NOMO-1 treated with DMSO at 0.1 percent for 48 hours (cell line): ENCODE data around the gene PGAP6.
A peak's percentile ranks its signal among the peaks of the same experiment; 100 is the strongest.
"Not testable (repeated sequence)": the region's sequence is repeated elsewhere in the genome, so short reads cannot be mapped to it uniquely, and the experiment has no call there.

Experiments
- DNase-seq: peaks from one replicate; lab custom pipeline; 2025; ENCODE audit not compliant: unreplicated experiment; lab: John Stamatoyannopoulos, UW

PGAP6 gene

DNA sequence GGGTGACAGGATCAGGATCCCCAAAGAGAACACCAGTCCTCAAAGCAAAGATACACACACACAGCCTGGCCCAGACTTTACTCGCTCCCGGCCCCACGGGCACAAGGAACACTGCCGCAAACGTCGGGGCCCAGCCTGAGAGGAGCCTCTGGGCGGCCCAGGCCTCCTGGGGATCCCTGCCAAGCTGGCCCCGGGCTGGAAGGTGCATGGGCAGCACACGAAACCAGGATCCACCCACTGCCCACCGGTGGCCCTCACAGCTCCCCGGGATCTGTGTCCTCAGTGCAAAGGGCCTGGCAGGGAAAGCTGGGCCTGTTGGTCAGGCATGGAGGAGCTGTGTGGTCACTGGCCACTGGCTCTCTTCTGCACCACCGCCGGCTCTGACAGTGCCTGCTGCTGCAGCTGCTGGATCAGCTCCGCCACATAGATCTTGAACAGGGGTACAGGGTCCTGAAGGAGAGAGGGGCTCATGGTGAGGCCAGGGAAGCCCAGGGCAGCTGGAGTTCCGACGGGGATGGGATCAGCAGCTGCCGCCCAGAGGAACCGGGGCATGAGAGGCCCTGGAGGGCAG, 14.4 kb downstream of the PGAP6 start:
- DNase-seq = no peak

DNA sequence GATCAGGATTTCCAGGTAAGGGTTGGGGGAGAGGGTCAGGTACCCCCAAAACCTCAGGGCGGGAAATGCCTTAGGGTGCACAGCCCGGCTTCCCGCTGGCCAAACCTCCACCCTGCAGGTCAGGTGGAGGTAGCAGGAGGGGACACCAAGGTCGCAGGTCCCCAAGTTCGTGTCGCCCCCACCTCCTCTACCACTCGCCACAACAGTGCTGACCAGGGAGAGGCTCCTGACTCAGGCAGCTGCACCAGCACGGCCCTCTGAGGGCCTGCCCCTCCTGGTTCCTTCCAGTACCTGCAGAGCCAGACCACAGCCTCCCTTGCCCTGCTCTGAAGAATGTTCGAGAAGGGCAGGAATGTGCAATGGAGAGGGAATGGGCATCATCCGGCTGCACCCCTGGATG, 15.3 kb downstream of the PGAP6 start:
- DNase-seq = no peak

DNA sequence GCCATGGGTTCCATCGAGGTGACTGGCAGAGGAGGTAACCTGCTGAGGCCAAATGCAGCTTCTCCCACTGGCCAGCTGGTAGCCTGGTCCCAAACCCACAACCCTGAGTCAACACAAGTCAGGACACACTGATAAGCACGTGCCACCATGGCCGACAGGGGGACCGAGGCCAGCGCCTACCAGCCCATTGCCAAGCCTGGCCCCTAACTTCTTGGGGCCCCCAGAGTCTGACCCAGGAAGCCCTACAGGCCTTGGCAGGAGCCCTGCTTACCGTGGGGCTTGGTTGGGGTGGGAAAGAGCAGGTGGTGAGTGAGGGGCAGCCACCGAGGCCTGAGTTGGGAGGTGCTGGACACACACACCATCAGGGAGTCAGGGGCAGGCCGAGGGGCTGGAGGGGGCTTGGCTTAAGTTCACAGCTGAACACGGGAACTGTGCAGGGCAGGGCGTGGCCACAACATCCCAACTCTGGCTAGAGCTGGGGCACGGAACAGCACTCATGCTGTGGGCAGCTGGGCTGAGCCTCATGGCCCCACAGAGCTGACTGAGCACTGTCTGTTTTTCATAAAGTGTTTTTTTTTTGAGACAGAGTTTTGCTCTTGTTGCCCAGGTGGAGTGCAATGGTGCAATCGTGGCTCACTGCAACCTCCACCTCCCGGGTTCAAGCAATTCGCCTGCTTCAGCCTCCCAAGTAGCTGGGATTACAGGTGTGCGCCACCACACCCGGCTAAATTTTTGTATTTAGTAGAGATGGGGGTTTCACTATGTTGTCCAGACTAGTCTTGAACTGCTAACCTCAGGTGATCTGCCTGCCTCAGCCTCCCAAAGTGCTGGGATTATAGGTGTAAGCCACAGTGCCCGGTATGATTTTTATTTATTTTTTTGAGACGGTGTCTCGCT, 16.9 kb downstream of the PGAP6 start:
- DNase-seq = no peak

DNA sequence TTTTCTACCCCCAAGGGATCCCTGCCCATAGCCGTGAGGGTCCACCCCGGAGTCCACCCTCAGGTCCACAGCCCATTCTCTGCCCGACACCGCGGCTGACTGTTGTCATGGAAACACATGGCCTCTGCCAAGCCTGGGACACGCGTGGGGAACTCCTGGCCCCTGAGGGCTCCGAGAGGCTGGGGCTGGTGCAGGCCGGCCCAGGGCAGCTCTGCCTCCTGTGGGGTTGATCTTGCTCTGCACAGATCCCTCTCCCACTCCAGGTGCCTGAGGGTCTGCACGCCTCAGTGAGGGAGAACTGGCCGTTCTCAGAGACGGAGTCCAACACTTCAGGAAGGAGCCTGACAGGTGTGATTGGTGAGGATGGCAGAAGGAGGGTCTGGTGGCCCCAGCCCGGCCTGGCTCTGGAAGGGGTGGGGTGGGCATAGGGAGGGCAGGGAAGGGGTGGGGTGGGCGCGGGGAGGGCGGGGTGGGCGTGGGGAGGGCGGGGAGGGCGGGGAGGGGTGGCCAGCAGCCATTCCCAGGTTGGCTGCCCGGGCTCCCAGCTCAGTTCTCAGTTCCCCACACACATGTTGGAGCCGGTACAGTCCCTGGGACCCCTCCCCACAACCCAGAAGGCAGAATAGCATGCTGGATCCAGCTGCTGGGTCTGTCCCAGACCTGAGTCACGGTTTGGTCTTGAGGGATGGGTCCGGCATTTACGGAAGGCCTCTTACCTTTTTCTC, 17.9 kb downstream of the PGAP6 start:
- DNase-seq = no peak

DNA sequence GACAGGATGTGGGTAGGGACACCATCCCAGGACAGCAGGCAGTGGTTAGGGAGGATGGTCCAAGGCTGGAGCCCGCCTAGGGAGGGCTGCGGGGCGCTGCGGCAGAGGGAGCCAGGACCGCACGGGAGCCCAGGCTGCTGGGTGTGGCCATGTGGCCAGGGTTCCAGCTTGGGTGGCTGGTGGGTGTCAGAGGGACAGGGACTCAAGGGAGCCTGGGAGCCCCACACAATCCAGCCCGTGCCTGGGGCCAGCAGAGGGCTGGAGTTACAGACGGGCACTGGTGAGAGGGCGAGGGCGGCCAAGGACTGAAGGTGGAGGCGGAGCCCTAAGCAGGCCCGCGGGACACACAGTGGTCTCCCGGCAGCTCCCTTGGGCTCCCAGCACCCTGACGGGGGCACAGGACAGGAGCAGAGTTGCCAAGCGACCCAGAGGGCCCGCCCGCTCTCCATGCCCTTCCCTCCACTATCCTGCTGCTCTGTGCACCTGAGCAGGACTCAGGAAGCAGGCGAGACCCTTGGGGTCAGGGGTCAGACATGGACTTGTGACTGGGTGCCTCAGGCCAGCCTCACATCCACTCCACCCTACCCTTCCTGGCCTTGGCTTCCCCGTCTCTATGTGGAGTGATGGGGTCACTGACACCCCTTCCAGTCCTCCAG, 18.5 kb downstream of the PGAP6 start:
- DNase-seq = no peak

GRCh38 chr16:362702-362999, 19.1 kb downstream of the PGAP6 start:
- not testable (repeated sequence) for DNase-seq

- peak; percentile 76 for DNase-seq
These were observed 19.7 kb downstream of the PGAP6 start for GRCh38 chr16:361872-362701.

GRCh38 chr16:361341-361871, 20.4 kb downstream of the PGAP6 start:
- no peak for DNase-seq

GRCh38 chr16:360698-361336, 21.0 kb downstream of the PGAP6 start:
- no peak for DNase-seq

- no peak for DNase-seq
These were observed 21.7 kb downstream of the PGAP6 start for GRCh38 chr16:359871-360697.

DNA sequence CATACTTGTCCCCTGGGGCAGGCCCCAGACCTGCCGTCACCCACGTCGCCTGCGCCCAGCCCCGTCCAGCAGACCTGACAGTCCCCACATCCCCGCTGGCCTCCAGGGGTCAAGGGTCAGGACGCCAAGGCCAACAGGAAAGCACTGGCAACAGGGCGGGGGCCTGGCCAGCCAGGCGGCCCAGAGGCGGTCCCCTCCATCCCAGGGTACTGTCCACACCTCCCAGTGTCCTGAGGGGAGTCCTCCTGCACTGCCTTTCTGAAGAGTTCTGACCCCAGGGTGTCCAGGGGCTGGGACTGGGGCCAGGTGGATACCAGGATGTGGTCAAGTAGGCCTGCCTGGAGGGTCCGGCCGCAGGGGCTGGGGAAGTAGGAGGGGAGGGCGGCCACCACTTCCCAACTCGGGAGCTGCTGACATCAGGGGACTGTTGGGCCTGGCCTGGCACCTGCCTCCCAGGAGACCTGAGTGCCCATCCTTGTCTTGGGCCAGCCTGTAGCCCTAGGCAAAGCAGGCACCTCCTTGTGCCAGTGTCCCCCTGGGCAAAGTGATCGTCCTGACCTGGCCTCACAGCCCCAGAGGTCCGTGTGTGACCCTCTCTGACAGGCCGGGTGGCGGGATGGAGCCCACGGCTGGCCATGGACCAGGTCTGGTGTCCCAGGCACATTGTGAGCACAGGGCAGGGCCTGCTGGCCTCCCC, 22.6 kb downstream of the PGAP6 start:
- no peak for DNase-seq

- no peak for DNase-seq
These were observed 25.0 kb downstream of the PGAP6 start for GRCh38 chr16:356741-357140.

DNA sequence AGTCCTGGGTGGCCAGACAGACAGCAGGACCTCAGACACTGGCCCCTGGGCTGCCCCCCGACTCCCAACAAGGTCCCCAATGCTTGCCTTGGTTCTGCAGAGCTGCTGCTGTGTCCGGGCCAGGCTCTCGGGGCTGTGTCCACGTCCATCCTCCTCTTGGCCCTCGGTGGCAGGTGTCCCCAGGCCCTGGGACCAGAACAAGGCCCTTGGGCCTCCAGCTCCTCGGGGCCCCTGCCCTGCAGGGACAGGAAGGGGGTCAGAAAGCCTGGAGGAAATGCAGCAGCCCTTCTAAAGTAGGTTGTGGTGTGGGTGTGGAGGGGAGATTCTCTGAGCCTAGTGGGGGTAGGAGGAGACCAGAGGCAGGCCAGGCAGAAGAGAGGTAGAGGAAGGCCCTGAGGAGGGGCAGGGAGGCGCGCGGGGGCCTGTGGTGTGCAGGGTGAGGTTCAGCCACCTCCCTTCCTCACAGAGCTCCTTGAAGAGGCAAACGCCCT, 26.8 kb downstream of the PGAP6 start:
- DNase-seq = no peak

DNA sequence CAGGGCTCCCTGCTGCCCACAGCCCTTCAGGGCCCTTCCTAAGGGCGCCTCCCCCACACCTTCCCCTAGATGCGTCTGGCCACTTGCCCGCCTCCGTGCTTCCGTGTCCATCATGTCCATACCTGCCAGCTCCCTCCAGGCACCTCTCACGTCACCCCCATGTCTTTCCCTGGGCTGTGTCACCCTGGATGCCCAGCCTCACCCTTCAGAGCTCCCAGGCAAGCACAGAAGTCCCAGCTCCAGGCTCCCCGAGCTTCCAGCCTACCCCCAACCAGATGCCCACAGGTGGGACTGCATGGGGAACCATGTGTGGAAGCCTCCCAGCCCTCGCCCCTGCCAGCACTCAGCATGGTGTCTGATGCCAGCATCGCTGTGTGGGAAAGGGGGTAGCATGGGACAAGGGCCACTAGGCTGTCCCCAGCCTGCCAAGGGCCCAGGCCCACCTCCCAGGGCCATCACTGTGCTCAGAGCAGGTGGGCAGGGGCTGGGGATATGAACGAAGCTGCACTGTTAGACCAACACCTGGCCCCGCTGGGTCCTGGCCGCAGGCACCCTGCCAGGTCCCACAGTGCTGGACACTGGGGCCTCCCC, 27.4 kb downstream of the PGAP6 start:
- DNase-seq = no peak

DNA sequence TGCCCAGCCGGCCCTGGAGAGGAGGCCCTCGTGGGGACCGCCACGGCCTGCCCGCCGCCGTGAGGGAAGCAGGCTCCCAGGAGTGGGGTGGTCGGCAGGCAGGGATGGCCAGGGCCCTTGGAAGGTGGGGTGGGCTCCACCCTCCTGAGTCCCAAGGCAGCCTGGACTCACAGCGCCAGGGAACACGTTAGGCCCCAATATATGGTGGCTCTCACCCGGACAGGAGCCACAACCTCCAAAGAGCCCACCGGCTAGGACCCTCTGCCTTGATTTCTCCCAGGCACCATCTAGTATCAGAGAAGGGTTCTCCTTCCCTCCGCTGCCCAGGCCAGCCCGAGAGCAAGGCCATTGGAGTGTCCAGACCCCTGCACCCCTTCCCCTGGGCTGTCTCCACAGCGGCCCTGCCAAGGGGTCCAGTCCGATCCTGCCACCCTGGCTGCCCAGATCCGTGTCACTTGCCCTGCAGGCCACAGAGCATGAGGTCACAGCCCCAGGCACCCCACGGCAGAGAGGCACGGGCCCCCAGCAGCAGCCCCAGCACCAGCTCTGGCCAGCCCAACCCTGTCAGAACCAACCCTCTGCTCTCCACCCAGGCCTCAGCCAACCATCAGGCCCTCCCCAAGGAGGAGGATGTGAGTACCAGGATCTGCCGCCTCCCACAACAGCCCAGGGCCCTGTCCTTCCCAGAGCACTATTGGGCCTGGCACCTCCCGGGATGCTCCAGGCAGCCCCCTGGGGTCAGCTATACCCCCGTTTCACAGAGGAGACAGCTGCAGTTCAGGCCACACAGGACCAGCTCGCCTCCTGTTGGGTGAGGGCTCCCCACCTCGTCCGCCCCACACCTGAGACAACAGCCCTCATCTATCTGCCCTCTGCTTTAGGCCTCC, 28.1 kb downstream of the PGAP6 start:
- DNase-seq = no peak

DNA sequence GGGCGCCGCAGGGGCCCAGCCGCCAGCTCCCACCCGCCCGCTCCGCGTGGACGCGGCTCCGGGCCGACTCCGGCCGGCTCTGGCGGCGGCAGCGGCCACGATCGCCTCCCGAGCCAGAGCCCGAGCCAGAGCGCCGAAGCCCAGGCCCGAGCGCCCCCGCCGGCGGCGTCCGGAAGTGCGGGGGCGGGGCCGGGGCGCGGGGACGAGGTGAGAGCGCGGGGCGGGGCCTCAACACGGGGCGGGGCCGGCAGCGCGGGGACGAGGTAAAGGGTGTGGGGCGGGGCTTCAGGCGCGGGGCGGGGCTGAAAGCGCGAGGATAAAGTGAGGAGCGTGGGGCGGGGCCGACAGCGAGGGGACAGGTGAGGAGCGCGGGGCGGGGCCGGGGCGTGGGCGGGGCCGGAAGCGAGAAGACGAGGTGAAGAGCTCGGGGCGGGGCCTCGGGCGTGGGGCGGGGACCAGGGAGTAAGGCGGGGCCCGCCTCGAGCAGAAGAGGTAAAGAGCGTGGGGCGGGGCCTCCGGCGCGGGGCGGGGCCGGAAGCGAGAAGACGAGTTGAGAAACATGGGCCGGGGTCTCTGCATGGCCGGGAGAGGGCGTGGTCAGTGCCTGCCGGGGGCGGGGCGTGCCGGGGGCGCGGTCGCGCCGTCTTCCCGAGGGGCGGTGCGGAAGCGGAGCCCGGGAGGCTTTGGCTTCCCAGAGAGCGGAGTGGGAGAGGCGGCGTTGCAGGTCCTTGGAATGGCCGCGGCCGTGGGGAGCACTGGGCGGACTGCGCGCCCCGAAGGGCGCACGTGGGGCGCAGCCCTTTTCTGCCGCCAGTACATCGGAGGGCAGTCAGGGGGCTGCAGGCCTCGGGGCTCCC, 29.0 kb downstream of the PGAP6 start, which contains the start of gene AXIN1:
Gene AXIN1, minus strand, starts transcription at position 177 of the 857 bp plus-strand sequence. CDS start 5,698 bp downstream, outside the sequence.
- DNase-seq = peak; percentile 98
